Chondrocyte (in vitro differentiated cells): ENCODE results near the gene HOXB6. TPM values are rescaled to one million over a fixed set of nuclear protein-coding genes. Genes with fewer than 3 reads are reported as not detected.

Experiments used
- DNase-seq: peaks from one replicate; pipeline ENCODE4 v3.0.0; 2021; ENCODE audit warnings: mixed read lengths, low spot score
- H3K27ac Mint-ChIP-seq: one replicate; pipeline ENCODE4 v1.8.0; 2021; ENCODE audit warnings: mild to moderate bottlenecking, moderate library complexity, mixed read lengths; ENCODE audit not compliant: unreplicated experiment
- H3K27me3 Mint-ChIP-seq: 2 replicates; pipeline ENCODE4 v1.8.0; 2021; ENCODE audit warnings: low read depth, mixed read lengths
- H3K36me3 Mint-ChIP-seq: 2 replicates; pipeline ENCODE4 v1.8.0; 2021; ENCODE audit warnings: low read depth, mixed read lengths
- H3K4me1 Mint-ChIP-seq: 2 replicates; pipeline ENCODE4 v1.8.0; 2021; ENCODE audit warnings: low read depth, mild to moderate bottlenecking, mixed read lengths
- H3K4me3 Mint-ChIP-seq: one replicate; pipeline ENCODE4 v1.8.0; 2021; ENCODE audit warnings: mild to moderate bottlenecking, moderate library complexity, mixed read lengths; ENCODE audit not compliant: unreplicated experiment
- H3K9me3 Mint-ChIP-seq: 2 replicates; pipeline ENCODE4 v1.8.0; 2021; ENCODE audit warnings: low read depth, mixed read lengths
- CTCF ChIP-seq: fragments of 200-600 bp; sonication (generic); IDR thresholded peaks from 2 replicates; pipeline ENCODE4 v1.5.0; 2021; ENCODE audit warnings: antibody characterized with exemption, mild to moderate bottlenecking, moderate library complexity
- total RNA-seq: library from RNA; stranded (reverse); gene quantifications from 3 replicates; pipeline ENCODE4 v1.2.1, GENCODE V29; 2021

HOXB6 gene
- total RNA-seq, 1 donor from 2014 or later: not detected

GRCh38 chr17:48586355-48587258 lies 18.2 kb downstream of the HOXB6 start:
- DNase-seq: no peak
- H3K9me3 Mint-ChIP-seq: no peaks in the 10 kb centered on the region
- peaks cover 17% of the 10 kb centered on the region for H3K4me1 Mint-ChIP-seq
- TF ChIP-seq CTCF: no peak
- no peaks in the 10 kb centered on the region for H3K36me3 Mint-ChIP-seq
- no peak overlapping the region for H3K27ac Mint-ChIP-seq
- peaks cover 93% of the 10 kb centered on the region for H3K27me3 Mint-ChIP-seq
- H3K4me3 Mint-ChIP-seq: no peak overlapping the region

GRCh38 chr17:48584223-48584741 lies 20.5 kb downstream of the HOXB6 start:
- TF ChIP-seq CTCF: no peak
- DNase-seq: no peak
- Mint-ChIP-seq H3K27ac (no peak overlapping the region), H3K36me3 (peaks cover 2% of the 10 kb centered on the region), H3K27me3 (peaks cover 91% of the 10 kb centered on the region), H3K4me1 (peaks cover 17% of the 10 kb centered on the region), H3K9me3 (no peaks in the 10 kb centered on the region), H3K4me3 (no peak overlapping the region)

- no peak overlapping the region for H3K27ac Mint-ChIP-seq
- no peak for DNase-seq
- no peak for TF ChIP-seq CTCF
- no peak overlapping the region for H3K4me3 Mint-ChIP-seq
- H3K4me1 Mint-ChIP-seq: peaks cover 17% of the 10 kb centered on the region
- no peaks in the 10 kb centered on the region for H3K9me3 Mint-ChIP-seq
- H3K36me3 Mint-ChIP-seq: peaks cover 2% of the 10 kb centered on the region
- H3K27me3 Mint-ChIP-seq: peaks cover 91% of the 10 kb centered on the region
These were observed 21.0 kb downstream of the HOXB6 start for GRCh38 chr17:48583708-48584222.

- Mint-ChIP-seq H3K4me3 (no peak overlapping the region), H3K27ac (no peak overlapping the region)
These were observed 22.1 kb downstream of the HOXB6 start for GRCh38 chr17:48582750-48583069.

More at GRCh38 chr17:48582750-48583069, 22.1 kb downstream of the HOXB6 start:
- Mint-ChIP-seq H3K4me1 (peaks cover 17% of the 10 kb centered on the region), H3K36me3 (peaks cover 4% of the 10 kb centered on the region), H3K9me3 (no peaks in the 10 kb centered on the region), H3K27me3 (peaks cover 86% of the 10 kb centered on the region)
- no peak for DNase-seq
- no peak for TF ChIP-seq CTCF
